DND-41 (cell line): ENCODE data around the gene MAPK1.
"Not testable (repeated sequence)": the region's sequence is repeated elsewhere in the genome, so short reads cannot be mapped to it uniquely, and the experiment has no call there.

Experiments used
- ATAC-seq: fragments of 200-7000 bp; cut with Tn5 transposase; 3 replicates; pipeline ENCODE4 v1.9.1; 2021; ENCODE audit warnings: low read depth; ENCODE audit not compliant: insufficient read depth
- DNase-seq: peaks from one replicate; pipeline ENCODE4 v3.0.0-alpha.2; 2020
- H2AFZ ChIP-seq: 2 replicates; pipeline ENCODE4 v1.6.0; 2012; ENCODE audit warnings: low read depth, low read length
- H3K27ac ChIP-seq: 2 replicates; pipeline ENCODE4 v1.5.1; 2012; ENCODE audit warnings: low read length, inconsistent platforms
- H3K27me3 ChIP-seq: fragments of 200-600 bp; sonication (generic); 2 replicates; pipeline ENCODE4 v1.6.0; 2012; ENCODE audit warnings: low read length, mild to moderate bottlenecking, inconsistent platforms; ENCODE audit not compliant: insufficient read depth, poor library complexity
- H3K36me3 ChIP-seq: 2 replicates; pipeline ENCODE4 v1.5.1; 2012; ENCODE audit warnings: low read length, inconsistent platforms; ENCODE audit not compliant: insufficient read depth
- H3K4me1 ChIP-seq: 2 replicates; pipeline ENCODE4 v1.5.1; 2012; ENCODE audit warnings: mild to moderate bottlenecking, low read length; ENCODE audit not compliant: insufficient read depth
- H3K4me2 ChIP-seq: 2 replicates; pipeline ENCODE4 v1.6.0; 2012; ENCODE audit warnings: mild to moderate bottlenecking, moderate library complexity, low read length, inconsistent platforms; ENCODE audit not compliant: insufficient read depth
- H3K4me3 ChIP-seq, 2 experiments: fragments of 200-600 bp in 1 of 2; shearing (Covaris generic) in 1 of 2; 2 replicates each; pipeline ENCODE4 v1.5.1; 2012 to 2016; ENCODE audit warnings: inconsistent platforms in 2 of 2, low read length in 2 of 2, mild to moderate bottlenecking in 2 of 2, low read depth in 1 of 2, moderate library complexity in 1 of 2
- H3K79me2 ChIP-seq: 2 replicates; pipeline ENCODE4 v1.6.0; 2012; ENCODE audit warnings: low read length, inconsistent platforms; ENCODE audit not compliant: insufficient read depth
- H3K9ac ChIP-seq: 2 replicates; pipeline ENCODE4 v1.6.0; 2012; ENCODE audit warnings: low read depth, mild to moderate bottlenecking, inconsistent platforms, low read length, moderate library complexity
- H3K9me3 ChIP-seq: 2 replicates; pipeline ENCODE4 v1.5.1; 2012; ENCODE audit warnings: low read length, moderate library complexity, mild to moderate bottlenecking, inconsistent platforms; ENCODE audit not compliant: insufficient read depth, severe bottlenecking
- H4K20me1 ChIP-seq: 2 replicates; pipeline ENCODE4 v1.6.0; 2012; ENCODE audit warnings: low read length; ENCODE audit not compliant: insufficient read depth
- EZH2 ChIP-seq: IDR thresholded peaks from 3 replicates; pipeline ENCODE4 v1.6.1; 2012; ENCODE audit warnings: borderline replicate concordance, low read depth, mild to moderate bottlenecking, moderate library complexity, low read length, inconsistent platforms; ENCODE audit not compliant: severe bottlenecking
- TF ChIP-seq, protein P1 (sequence below): IDR thresholded peaks from 2 replicates; pipeline ENCODE4 v1.5.1; 2012; ENCODE audit warnings: borderline replicate concordance, low read length, moderate library complexity, mild to moderate bottlenecking; ENCODE audit not compliant: poor library complexity, severe bottlenecking; ENCODE audit errors: extremely low read depth

Gene MAPK1

GRCh38 chr22:21730535-21731308, 136.7 kb downstream of the MAPK1 start:
- Histone ChIP-seq H3K4me2 (no peak overlapping the region), H3K79me2 (peaks cover 92% of the 10 kb centered on the region), H3K27ac (no peak overlapping the region), H3K9me3 (no peaks in the 10 kb centered on the region), H3K4me3 (no peak overlapping the region), H3K27me3 (no peaks in the 10 kb centered on the region), H4K20me1 (peaks cover 35% of the 10 kb centered on the region), H2AFZ (no peak overlapping the region), H3K36me3 (peaks cover 25% of the 10 kb centered on the region), H3K4me1 (peaks cover 44% of the 10 kb centered on the region), H3K9ac (no peak overlapping the region)
- TF ChIP-seq, protein P1, sequence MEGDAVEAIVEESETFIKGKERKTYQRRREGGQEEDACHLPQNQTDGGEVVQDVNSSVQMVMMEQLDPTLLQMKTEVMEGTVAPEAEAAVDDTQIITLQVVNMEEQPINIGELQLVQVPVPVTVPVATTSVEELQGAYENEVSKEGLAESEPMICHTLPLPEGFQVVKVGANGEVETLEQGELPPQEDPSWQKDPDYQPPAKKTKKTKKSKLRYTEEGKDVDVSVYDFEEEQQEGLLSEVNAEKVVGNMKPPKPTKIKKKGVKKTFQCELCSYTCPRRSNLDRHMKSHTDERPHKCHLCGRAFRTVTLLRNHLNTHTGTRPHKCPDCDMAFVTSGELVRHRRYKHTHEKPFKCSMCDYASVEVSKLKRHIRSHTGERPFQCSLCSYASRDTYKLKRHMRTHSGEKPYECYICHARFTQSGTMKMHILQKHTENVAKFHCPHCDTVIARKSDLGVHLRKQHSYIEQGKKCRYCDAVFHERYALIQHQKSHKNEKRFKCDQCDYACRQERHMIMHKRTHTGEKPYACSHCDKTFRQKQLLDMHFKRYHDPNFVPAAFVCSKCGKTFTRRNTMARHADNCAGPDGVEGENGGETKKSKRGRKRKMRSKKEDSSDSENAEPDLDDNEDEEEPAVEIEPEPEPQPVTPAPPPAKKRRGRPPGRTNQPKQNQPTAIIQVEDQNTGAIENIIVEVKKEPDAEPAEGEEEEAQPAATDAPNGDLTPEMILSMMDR: no peak
- TF ChIP-seq EZH2: no peak
- DNase-seq (no peak), ATAC-seq (no peak)

DNA sequence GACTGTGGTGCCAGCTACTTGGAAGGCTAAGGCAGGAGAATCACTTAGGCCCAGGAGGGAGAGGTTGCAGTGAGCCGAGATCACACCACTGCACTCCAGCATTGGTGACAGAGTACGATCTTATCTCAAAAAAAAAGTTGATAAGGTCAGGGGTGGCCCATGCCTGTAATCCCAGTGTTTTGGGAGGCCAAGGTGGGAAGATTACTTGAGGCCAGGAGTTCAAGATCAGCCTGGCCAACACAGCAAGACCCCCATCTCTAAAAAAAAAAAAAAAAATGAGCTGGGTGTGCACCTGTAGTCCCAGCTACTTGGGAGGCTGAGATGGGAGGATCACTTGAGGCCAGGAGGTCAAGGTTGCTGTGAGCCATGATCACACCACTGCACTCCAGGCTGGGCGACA, 138.3 kb downstream of the MAPK1 start:
- H3K79me2 ChIP-seq: peaks cover 95% of the 10 kb centered on the region

GRCh38 chr22:21728270-21728669, 139.2 kb downstream of the MAPK1 start:
- Histone ChIP-seq H3K9ac (no peak overlapping the region), H4K20me1 (peaks cover 35% of the 10 kb centered on the region), H3K4me3 (no peak overlapping the region), H3K4me1 (peaks cover 27% of the 10 kb centered on the region), H3K79me2 (peaks cover 90% of the 10 kb centered on the region), H3K4me2 (no peak overlapping the region), H3K36me3 (peaks cover 25% of the 10 kb centered on the region), H3K27ac (no peak overlapping the region), H2AFZ (no peak overlapping the region), H3K27me3 (no peaks in the 10 kb centered on the region), H3K9me3 (no peaks in the 10 kb centered on the region)
- no peak for ATAC-seq
- DNase-seq: no peak
- TF ChIP-seq, protein P1: no peak
- no peak for TF ChIP-seq EZH2

More for the DNA sequence above, 138.3 kb downstream of the MAPK1 start:
- not testable (repeated sequence) for DNase-seq, H3K9ac ChIP-seq, H3K27ac ChIP-seq, H3K4me2 ChIP-seq, H3K27me3 ChIP-seq, H3K4me3 ChIP-seq, ATAC-seq, H2AFZ ChIP-seq, H3K9me3 ChIP-seq
- Histone ChIP-seq H3K4me1 (peaks cover 36% of the 10 kb centered on the region), H3K36me3 (peaks cover 25% of the 10 kb centered on the region), H4K20me1 (peaks cover 35% of the 10 kb centered on the region)

DNA sequence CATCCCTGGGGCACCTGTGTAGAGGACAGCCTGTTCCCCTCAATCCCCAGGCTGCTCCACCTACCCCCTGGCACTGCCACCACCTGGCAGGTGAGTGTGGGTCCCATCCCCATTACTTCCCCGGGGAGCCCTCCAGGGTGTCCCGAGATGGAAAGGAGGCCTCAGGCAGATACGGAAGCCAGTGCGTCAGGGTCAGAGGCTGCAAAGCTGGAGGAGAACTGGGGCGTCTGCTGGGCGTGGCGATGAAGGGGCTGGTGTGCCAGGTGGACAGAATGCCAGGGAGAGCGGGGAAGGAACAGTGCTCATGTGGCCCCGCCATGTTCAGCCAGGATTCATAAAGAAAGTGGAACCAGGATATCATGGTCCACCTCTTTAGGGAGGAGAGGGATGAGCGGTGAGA, 139.7 kb downstream of the MAPK1 start:
- H2AFZ ChIP-seq: no peak overlapping the region
- H4K20me1 ChIP-seq: peaks cover 35% of the 10 kb centered on the region
- H3K4me2 ChIP-seq: no peak overlapping the region
- peaks cover 88% of the 10 kb centered on the region for H3K79me2 ChIP-seq
- peaks cover 22% of the 10 kb centered on the region for H3K4me1 ChIP-seq
- H3K4me3 ChIP-seq: no peak overlapping the region
- H3K27me3 ChIP-seq: no peaks in the 10 kb centered on the region
- no peak for DNase-seq
- H3K36me3 ChIP-seq: peaks cover 25% of the 10 kb centered on the region
- TF ChIP-seq, protein P1: no peak
- no peak for TF ChIP-seq EZH2
- ATAC-seq: no peak
- H3K9ac ChIP-seq: no peak overlapping the region
- H3K27ac ChIP-seq: no peak overlapping the region
- no peaks in the 10 kb centered on the region for H3K9me3 ChIP-seq
